GM12878 (cell line): ENCODE results near the gene UGT8. TPM values are rescaled to one million over a fixed set of nuclear protein-coding genes. Genes with fewer than 3 reads are reported as not detected.

Experiments
- ATAC-seq: fragments of 200-7000 bp; cut with Tn5 transposase; 3 replicates; pipeline ENCODE4 v1.9.1; 2020; ENCODE audit warnings: mild to moderate bottlenecking, moderate library complexity
- BruUV-seq: library from RNA; stranded (reverse); fragments of 400-500 nt; replicated peaks from 2 replicates; lab custom pipeline; 2021; lab: Mats Ljungman, UMichigan
- CTCF ChIA-PET: fragments of 300-600 bp; sonication (Branson Sonifier 250); formaldehyde crosslinking; extraction: SDS; loops from one replicate; lab custom pipeline; 2021; ENCODE audit warnings: inconsistent platforms; lab: Yijun Ruan, JAX
- POLR2A ChIA-PET: fragments of 350-600 bp; formaldehyde crosslinking; extraction: SDS; loops from one replicate; lab custom pipeline; 2021; ENCODE audit warnings: inconsistent platforms; lab: Charles Lee
- RAD21 ChIA-PET: fragments of 300-600 bp; sonication (Branson Sonifier 250); formaldehyde crosslinking; loops from one replicate; lab custom pipeline; 2023; ENCODE audit warnings: antibody characterized with exemption; ENCODE audit not compliant: unreplicated experiment; lab: Charles Lee
- SMC1A ChIA-PET: fragments of 300-600 bp; sonication (Branson Sonifier 250); formaldehyde crosslinking; loops from one replicate; lab custom pipeline; 2023; ENCODE audit not compliant: unreplicated experiment, uncharacterized antibody; lab: Charles Lee
- DNase-seq: peaks from one replicate; pipeline ENCODE4 v3.0.0-alpha.2; 2011; ENCODE audit warnings: low read depth, low spot score
- FAIRE-seq: peaks from 3 replicates; lab custom pipeline; 2011; peaks lifted over from hg19 to GRCh38; lab: Jason Lieb, UNC
- H2AFZ ChIP-seq: 2 replicates; pipeline ENCODE4 v1.6.0; 2011; ENCODE audit warnings: low read depth, low read length, control low read depth; ENCODE audit not compliant: control insufficient read depth
- H3K27ac ChIP-seq: 2 replicates; pipeline ENCODE4 v1.5.1; 2011; ENCODE audit warnings: control low read depth; ENCODE audit not compliant: control insufficient read depth, insufficient read depth
- H3K27me3 ChIP-seq, 2 experiments: replicated peaks in 1 of 2; 2 replicates each; pipeline versions ENCODE4 v1.6.0 to v1.6.1; 2011; ENCODE audit warnings: low read length in 1 of 2; ENCODE audit not compliant: control insufficient read depth in 2 of 2, insufficient read depth in 2 of 2
- H3K36me3 ChIP-seq, 2 experiments: 2 replicates each; pipeline ENCODE4 v1.5.1; 2011; ENCODE audit warnings: low read length in 1 of 2; ENCODE audit not compliant: control insufficient read depth in 2 of 2, insufficient read depth in 2 of 2
- H3K4me1 ChIP-seq: 2 replicates; pipeline ENCODE4 v1.6.1; 2011; ENCODE audit warnings: mild to moderate bottlenecking, low read length, moderate library complexity, mixed read lengths; ENCODE audit not compliant: control insufficient read depth, insufficient read depth
- H3K4me2 ChIP-seq: 2 replicates; pipeline ENCODE4 v1.6.0; 2011; ENCODE audit warnings: control low read depth; ENCODE audit not compliant: control insufficient read depth, insufficient read depth
- H3K4me3 ChIP-seq: fragments of 200-600 bp; sonication (generic); 2 replicates; pipeline ENCODE4 v1.5.1; 2016
- H3K79me2 ChIP-seq: 2 replicates; pipeline ENCODE4 v1.6.0; 2011; ENCODE audit warnings: low read length; ENCODE audit not compliant: control insufficient read depth, insufficient read depth
- H3K9ac ChIP-seq: 2 replicates; pipeline ENCODE4 v1.8.0; 2011; ENCODE audit warnings: low read length, control low read depth, mixed read lengths; ENCODE audit not compliant: control insufficient read depth, insufficient read depth
- H3K9me3 ChIP-seq: replicated peaks from 3 replicates; pipeline ENCODE4 v1.5.1; 2011; ENCODE audit warnings: mild to moderate bottlenecking, low read length; ENCODE audit not compliant: control insufficient read depth, insufficient read depth
- H4K20me1 ChIP-seq: 2 replicates; pipeline ENCODE4 v1.6.0; 2011; ENCODE audit not compliant: control insufficient read depth, insufficient read depth
- BCL11A ChIP-seq: IDR thresholded peaks from 2 replicates; pipeline ENCODE4 v1.6.1; 2011; ENCODE audit warnings: low read depth, low read length
- CUX1 ChIP-seq: IDR thresholded peaks from 2 replicates; pipeline ENCODE4 v1.6.1; 2012; ENCODE audit warnings: improper control_type of control experiment, low read depth, low read length; ENCODE audit not compliant: insufficient replicate concordance
- DPF2 ChIP-seq: fragments of 450-650 bp; IDR thresholded peaks from 2 replicates; pipeline ENCODE4 v1.6.1; 2017; ENCODE audit warnings: mild to moderate bottlenecking
- EZH2 ChIP-seq: IDR thresholded peaks from 2 replicates; pipeline ENCODE4 v1.6.1; 2012; ENCODE audit warnings: low read depth, mild to moderate bottlenecking, control low read depth, inconsistent platforms, low read length, borderline replicate concordance; ENCODE audit not compliant: control insufficient read depth
- HCFC1 ChIP-seq: fragments of 150-350 bp; IDR thresholded peaks from 2 replicates; pipeline ENCODE4 v1.6.1; 2014; ENCODE audit warnings: low read length
- PML ChIP-seq: IDR thresholded peaks from 2 replicates; pipeline ENCODE4 v1.6.1; 2012; ENCODE audit warnings: low read length, inconsistent platforms
- POLR2AphosphoS5 ChIP-seq: IDR thresholded peaks from 2 replicates; pipeline ENCODE4 v1.6.1; 2011; ENCODE audit warnings: mild to moderate bottlenecking, low read length, inconsistent platforms
- RAD51 ChIP-seq: fragments of 450-650 bp; IDR thresholded peaks from 2 replicates; pipeline ENCODE4 v1.6.1; 2016; ENCODE audit warnings: moderate library complexity, mild to moderate bottlenecking, inconsistent platforms
- RB1 ChIP-seq: fragments of 450-650 bp; formaldehyde crosslinking; IDR thresholded peaks from 2 replicates; pipeline ENCODE4 v1.6.1; 2017; ENCODE audit warnings: mild to moderate bottlenecking, borderline replicate concordance
- SMAD5 ChIP-seq: IDR thresholded peaks from 2 replicates; pipeline ENCODE4 v1.6.1; 2016; ENCODE audit warnings: antibody characterized with exemption, low read depth
- STAT3 ChIP-seq: IDR thresholded peaks from 2 replicates; pipeline ENCODE4 v1.6.1; 2011; ENCODE audit warnings: low read depth, low read length, improper control_type of control experiment
- ZNF592 ChIP-seq: fragments of 450-650 bp; IDR thresholded peaks from 2 replicates; pipeline ENCODE4 v1.6.1; 2017; ENCODE audit warnings: mild to moderate bottlenecking, moderate library complexity
- ZNF622 ChIP-seq: fragments of 450-650 bp; IDR thresholded peaks from 2 replicates; pipeline ENCODE4 v1.6.1; 2017; ENCODE audit warnings: mild to moderate bottlenecking, inconsistent platforms
- WGBS: methylation state at CpG from one replicate; pipeline ENCODE4 v1.1.6; 2016; ENCODE audit warnings: low lambda C conversion rate; ENCODE audit not compliant: insufficient replicate concordance, insufficient coverage; ENCODE audit errors: missing lambda C conversion rate; 5-methylcytosine and 5-hydroxymethylcytosine counted together
- in situ Hi-C: fragments of 300-500 bp; cut with MboI; formaldehyde crosslinking; loops from 9 replicates; pipeline ENCODE4 v1.14.3; 2018; ENCODE audit warnings: mixed read lengths
- intact Hi-C: fragments of 100-400 bp; cut with micrococcal nuclease; formaldehyde crosslinking; loops from one replicate; pipeline ENCODE4 v1.14.2; 2022; ENCODE audit not compliant: unreplicated experiment
- polyA plus RNA-seq, 11 experiments: library from polyadenylated mRNA; depleted of rRNA in 4 of 11; unstranded in 6 of 11; stranded (reverse) in 5 of 11; fragments of >200 nt; fragmentation: Nextera tagmentation in 4 of 11; fragmentation: Illumina TruSeq in 1 of 11; extraction: Ambion mirVana in 4 of 11; extraction: Trizol in 1 of 11; gene quantifications; 1 replicate in 1 of 11; 2 replicates in 10 of 11; pipeline versions ENCODE4 v1.2.1 to v1.2.3, GENCODE V29; 2011 to 2016; ENCODE audit warnings: inconsistent platforms in 2 of 11, missing spikeins in 2 of 11, low read depth in 1 of 11
- total RNA-seq, 4 experiments: library from RNA; depleted of rRNA in 3 of 4; stranded (reverse); fragments of >200 nt in 3 of 4; fragmentation: Illumina TruSeq in 1 of 4; extraction: Trizol in 1 of 4; gene quantifications; 2 replicates each; pipeline versions ENCODE4 v1.2.1 to v1.2.3, GENCODE V29; 2013 to 2021
- TF ChIP-seq, protein P1 (sequence below): fragments of 450-650 bp; IDR thresholded peaks from 2 replicates; pipeline ENCODE4 v1.6.1; 2017; ENCODE audit warnings: mild to moderate bottlenecking, low read depth, inconsistent platforms; ENCODE audit not compliant: poor library complexity, severe bottlenecking

UGT8 gene
- total and polyA plus RNA-seq, 10 of the 15 experiments (the other 5 are each of a cell fraction or from before 2014, with no cell fraction given) = 0.16 to 1.1 (median 0.49) TPM

DNA sequence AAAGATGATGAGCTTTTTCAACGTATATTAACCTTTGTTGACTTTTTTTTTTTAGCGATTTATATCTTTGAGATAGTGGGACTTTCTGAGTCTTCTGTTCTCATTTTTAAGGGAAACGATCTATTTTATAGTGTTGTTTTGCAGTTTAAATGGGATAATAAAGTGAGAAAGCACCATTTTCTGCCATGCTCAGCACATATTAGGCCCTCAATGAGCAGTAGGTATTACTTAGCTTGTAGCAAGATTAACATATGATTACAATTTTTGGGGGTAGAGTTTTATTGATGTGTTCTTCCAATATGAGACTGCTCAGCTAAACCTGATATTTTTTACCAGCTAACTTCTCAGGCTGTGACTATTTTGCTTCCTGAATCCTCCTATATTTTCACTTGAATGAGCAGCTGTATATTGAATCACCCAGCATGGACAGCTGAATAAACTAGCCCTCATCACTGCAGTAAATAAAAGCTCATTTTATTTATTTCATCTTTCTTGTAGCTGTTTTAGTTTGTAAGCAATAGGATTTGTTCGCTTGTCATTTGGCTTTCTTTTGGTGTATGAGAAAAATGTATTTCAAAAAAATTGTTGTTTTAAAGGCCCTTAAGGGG is 43.7 kb downstream of the UGT8 start:
- DNase-seq = no peak
- no peak for TF ChIP-seq HCFC1
- no peak for TF ChIP-seq CUX1
- TF ChIP-seq RAD51 = no peak
- TF ChIP-seq POLR2AphosphoS5 = no peak
- no peak for TF ChIP-seq EZH2
- no peak for TF ChIP-seq SMAD5
- no peak for TF ChIP-seq RB1
- TF ChIP-seq ZNF592 = no peak
- no peak for TF ChIP-seq DPF2
- no peak for TF ChIP-seq BCL11A
- TF ChIP-seq, protein P1, sequence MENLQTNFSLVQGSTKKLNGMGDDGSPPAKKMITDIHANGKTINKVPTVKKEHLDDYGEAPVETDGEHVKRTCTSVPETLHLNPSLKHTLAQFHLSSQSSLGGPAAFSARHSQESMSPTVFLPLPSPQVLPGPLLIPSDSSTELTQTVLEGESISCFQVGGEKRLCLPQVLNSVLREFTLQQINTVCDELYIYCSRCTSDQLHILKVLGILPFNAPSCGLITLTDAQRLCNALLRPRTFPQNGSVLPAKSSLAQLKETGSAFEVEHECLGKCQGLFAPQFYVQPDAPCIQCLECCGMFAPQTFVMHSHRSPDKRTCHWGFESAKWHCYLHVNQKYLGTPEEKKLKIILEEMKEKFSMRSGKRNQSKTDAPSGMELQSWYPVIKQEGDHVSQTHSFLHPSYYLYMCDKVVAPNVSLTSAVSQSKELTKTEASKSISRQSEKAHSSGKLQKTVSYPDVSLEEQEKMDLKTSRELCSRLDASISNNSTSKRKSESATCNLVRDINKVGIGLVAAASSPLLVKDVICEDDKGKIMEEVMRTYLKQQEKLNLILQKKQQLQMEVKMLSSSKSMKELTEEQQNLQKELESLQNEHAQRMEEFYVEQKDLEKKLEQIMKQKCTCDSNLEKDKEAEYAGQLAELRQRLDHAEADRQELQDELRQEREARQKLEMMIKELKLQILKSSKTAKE = no peak
- no peak for TF ChIP-seq ZNF622
- TF ChIP-seq STAT3 = no peak
- no peak for TF ChIP-seq PML

More for the DNA sequence above, 43.7 kb downstream of the UGT8 start:
- no peaks in the 10 kb centered on the region for H3K79me2 ChIP-seq
- FAIRE-seq (no peak), ATAC-seq (no peak)
- POLR2A ChIA-PET = no interaction called here
- no TSS peak for BruUV-seq
- H3K36me3 ChIP-seq = no peaks in the 10 kb centered on the region
- H3K27me3 ChIP-seq = no peaks in the 10 kb centered on the region
- no peaks in the 10 kb centered on the region for H3K9me3 ChIP-seq
- RAD21 ChIA-PET = no interaction called here
- H3K27ac ChIP-seq = no peak overlapping the region
- WGBS = 65% methylated on average over 4 of the region's 4 CpGs
- CTCF ChIA-PET = no interaction called here
- H3K4me3 ChIP-seq = no peak overlapping the region
- H2AFZ ChIP-seq = no peak overlapping the region
- in situ Hi-C loops (no loop called here), intact Hi-C loops (no loop called here)
- no peak overlapping the region for H3K4me2 ChIP-seq
- no peaks in the 10 kb centered on the region for H4K20me1 ChIP-seq
- no peaks in the 10 kb centered on the region for H3K4me1 ChIP-seq
- H3K9ac ChIP-seq = no peak overlapping the region
- SMC1A ChIA-PET = interaction anchor here (0.7 to 2.2 kb wide), 3 partner anchors 13 to 17 kb away, joined by 3 to 6 read pairs (median 4); no protein-coding TSS in a partner anchor
